HG03280 (cell line): ENCODE results near the gene MAP3K3.

ENCODE experiments used
- ATAC-seq: cut with Tn5 transposase; IDR thresholded peaks from one replicate; pipeline ENCODE4 v1.9.1; 2021; ENCODE audit warnings: mild to moderate bottlenecking, moderate library complexity; ENCODE audit not compliant: unreplicated experiment

Gene MAP3K3

DNA sequence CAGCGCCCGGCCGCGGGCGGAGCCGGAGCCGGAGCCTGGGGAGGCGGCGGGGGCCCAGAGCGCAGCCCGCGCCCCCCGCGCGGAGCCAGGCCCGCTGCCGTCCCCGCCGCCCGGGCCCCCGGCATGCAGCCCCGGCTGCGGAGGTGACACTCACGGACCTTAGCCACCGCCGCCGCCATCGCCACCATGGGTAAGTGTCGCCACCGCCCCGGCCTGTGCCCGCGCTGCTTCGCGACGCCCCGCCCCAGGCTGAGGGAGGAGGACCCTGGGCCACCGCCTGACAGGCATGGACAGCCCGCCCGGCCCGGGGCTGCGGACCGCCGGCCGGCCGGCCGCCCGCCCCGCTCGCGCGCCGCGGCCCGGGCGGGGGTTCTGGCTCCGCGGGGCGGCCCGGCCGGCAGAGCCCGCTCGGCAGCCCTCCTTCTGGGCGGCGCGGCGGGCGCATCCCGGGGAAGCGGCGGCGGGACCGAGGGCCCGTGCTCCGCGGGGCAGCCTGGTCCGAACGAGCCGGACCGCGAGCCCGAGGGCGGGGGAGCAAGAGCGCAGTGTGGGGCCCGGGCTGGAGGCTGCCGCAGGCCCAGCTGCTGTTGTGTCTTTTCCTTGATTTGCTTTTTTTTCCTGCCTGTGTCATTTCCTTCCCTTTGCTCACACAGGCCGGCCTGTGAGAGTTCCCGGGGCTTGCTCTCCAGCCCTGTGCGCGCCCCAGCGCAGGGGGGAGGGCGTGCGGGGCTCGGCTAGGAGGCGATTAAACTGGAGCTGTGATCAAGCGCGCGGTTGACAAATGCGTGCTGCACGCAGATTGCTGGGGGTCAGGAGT, 565 bp downstream of the MAP3K3 start:
- peak; percentile 25 for ATAC-seq

DNA sequence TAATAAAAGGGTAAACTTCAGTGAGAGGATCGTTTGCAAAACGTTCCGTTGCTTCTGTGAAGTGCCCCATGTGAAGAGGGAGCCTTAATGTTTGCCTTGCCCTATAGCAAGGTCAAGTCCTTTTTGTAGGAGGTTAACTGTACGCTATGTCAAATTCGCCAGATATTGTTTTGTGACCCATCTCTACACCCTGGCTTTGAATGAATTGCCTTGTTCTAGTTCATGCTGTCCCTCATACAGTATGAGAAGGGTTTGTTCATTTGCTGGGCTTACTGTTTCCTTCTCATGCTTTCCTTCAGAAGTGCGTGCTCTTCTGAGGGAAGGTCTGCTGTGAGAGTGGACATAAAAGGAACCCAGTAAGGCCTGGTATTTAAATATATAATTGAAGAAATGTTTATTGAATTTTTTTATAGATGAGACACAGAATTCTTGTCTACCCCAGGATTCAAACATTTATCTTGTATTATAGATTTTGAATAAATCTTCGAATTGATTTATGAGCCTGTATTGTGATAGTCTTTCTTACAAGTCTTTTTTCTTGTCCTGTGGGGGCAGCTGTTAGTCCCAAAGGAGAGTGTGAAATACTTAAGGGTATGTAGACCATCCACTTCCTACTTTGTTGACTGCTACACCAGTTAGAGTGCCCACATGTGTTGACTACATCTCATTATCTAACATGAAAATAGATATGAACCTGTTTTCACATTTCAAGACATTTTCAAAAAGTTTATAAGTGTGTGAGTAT, 1.7 kb downstream of the MAP3K3 start:
- ATAC-seq = no peak

DNA sequence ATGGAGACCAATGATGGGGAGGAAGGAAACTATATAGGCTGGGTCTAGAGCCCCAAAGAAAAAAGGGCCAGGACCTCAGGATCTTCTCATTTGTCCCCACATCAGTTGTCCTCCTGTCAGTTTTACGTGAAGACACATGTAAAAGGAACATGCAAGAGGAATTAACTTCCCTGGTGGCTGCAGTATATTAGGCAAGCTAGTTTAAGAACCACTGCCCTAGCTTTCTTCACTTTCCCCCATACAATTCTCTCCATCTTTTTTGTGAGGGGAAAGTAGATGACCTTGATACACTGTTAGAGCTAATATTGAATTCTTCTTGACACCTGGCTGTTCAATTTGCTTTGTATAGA, 2.3 kb downstream of the MAP3K3 start:
- no peak for ATAC-seq

DNA sequence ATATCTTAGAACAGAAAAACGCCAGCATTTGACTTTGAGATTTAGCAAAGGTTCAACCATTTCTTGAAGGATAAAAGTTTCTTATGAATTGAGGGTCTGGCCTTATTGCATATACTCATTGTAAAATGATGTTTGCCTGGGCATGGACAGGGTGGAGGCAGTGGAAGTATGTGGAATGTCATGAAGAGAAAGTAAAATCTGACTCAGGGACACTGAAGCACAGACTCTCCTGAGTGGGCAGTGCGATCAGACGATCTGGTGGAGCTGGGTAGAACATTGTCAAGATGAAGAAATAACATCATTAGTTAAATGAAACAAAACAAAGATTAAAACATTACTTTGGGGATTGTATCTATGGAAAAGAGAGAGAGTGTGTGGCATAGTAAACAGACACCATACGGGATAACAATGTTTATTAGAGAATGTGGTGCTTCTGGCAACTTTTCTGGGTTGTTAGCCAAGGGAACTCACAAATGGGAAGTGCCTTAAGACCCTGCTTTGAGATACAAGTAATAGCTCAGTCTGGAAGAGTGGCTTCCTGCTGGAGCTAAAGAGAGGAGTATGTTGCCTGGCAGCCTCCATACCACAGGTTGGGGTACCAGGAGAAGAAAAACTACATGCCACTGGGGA, 4.4 kb downstream of the MAP3K3 start:
- no peak for ATAC-seq

DNA sequence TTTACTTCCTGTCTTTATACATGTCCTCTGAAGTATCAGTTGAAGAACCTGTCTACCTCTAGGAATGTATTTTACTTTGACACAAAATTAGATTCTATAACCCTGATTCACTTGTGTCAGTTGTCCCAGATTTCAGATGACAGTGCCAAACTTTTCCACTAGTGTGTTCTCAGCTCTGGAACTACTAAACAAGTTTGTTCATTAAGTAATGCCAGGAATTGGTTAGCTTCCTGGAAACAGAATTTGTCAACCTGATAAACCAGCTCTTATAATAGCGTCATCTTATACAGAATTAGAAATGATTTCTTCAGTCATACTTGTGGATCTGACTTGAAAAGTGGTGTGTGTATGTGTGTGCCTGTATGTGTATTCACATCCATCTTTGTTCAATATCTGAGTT, 7.4 kb downstream of the MAP3K3 start:
- ATAC-seq = no peak

DNA sequence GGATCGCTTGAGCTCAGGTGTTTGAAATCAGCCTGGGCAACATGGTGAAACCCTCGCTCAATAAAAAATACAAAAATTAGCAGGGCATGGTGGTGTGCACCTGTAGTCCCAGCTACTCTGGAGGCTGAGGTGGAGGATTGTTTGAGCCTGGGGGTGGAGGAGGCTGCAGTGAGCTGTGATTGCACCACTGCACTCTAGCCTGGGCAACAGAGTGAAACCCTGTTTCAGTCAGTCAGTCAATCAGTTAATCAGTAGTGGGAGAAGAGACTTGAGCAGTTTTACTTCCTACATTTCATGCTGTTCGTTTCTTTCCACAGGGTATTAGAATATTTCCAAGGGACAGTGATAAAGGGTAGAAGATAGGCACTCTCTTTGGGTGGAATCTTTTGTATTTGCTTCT, 8.8 kb downstream of the MAP3K3 start:
- no peak for ATAC-seq

DNA sequence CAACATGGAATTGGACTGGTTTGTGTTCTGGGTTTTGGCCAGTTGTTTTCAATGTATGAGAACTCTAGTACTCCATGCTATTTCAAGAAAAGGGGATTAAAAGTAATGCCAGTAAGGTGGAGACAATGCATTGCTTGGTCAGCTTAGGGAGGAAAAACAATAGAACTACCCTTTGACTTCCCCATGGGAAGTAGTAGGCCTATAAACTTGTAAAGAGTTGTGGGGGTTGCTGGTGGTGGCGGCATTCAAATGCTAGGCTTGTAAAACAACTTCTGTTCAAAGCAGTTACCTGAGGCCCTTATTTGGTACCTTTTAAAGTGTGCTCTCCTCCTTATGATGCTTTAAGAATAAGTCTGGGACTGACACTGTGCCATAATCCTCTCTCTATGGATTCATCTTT, 9.4 kb downstream of the MAP3K3 start:
- no peak for ATAC-seq

DNA sequence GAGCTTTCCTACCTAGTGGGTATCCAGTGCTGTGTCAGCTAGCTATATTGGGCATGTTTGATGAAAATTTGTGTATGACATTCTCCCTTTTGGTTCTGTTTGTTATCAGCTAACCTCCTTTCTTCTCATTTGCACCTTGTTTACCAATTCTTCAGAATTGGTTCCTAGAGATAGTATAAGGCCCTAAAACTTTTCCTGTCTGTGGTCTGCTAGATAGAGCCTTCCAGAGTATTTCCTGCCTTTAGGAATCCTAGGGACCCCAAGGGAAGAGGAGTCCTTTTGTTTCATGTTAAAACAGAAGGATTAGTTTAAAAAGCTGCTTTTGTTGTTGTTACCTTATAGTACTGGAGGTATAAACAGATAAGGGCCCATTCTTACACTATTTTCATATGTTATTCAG, 11.5 kb downstream of the MAP3K3 start:
- ATAC-seq = no peak

DNA sequence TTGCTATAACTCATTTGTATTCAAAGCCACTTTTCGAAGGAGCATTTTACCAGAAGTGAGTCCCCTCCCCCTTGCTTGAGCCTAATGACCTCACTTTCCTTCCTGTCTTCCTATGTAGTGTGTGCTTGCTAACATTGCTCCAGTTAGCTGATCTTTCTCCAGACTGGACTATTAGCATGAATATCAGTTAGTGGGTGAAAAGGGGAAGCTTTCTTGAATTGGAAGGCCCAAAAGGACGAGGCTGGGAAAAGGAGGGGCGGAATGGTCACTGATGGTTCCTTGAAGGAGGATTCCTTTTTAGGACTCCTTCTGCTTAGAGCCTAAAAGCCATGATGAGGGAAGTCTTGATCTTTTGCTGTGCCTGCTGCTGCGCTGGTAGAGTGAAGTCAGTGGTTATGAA, 11.9 kb downstream of the MAP3K3 start:
- ATAC-seq = no peak

DNA sequence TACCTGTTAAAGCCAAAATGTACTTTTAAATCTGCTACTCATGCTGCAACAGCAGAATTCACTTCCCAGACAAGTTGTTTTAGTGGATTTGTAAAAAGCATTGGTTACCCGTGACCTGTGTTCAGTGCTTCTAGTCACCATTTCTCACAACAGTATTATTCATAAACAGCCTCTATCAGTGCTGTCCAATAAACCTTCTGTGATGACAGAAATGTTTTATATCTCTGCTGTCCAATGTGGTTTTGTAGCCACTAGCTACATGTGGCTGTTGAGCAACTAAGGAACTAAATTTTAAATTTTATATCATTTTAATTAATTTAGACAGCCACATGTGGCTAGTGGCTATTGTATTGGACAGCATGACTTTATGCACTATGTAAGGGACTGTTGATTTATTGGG, 12.6 kb downstream of the MAP3K3 start:
- no peak for ATAC-seq

DNA sequence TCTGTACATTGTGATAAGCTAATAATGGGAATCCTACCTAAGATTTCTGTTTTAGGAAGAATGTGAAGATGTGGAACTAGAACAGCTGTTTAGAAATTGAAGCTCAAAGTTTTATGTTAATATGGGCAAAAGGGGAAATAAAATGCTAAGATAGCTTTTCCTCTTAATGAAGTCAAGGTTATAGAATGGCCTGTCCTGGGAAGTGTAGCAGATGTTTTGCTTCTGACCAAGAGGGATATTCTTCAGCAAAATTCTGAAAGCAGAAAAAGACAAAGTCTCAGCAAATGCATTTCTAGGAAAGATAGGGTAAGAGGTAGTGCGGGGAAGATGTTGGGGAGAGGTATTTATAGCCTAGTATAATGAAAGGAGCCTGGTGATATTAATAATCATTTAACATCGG, 13.1 kb downstream of the MAP3K3 start:
- ATAC-seq = no peak

DNA sequence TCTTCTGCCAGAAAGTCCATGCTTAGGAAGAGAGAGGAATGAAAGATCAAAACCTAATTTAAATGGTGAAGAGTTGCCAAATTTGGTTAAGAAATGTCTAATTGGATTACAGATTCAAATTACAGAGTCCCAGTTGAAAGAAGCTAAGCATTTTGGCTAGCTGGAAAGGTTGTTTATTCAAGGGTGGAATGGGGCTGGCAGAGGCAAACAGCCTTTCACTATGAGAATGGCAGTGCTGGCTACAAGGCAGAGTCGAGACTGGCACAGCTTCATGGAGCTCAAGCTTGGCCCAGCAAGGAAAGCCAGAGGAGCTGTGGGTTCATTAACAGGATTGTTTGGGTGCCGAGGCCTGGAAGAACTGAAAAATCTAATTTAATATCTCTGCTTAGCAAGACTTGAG, 13.6 kb downstream of the MAP3K3 start:
- ATAC-seq = no peak

DNA sequence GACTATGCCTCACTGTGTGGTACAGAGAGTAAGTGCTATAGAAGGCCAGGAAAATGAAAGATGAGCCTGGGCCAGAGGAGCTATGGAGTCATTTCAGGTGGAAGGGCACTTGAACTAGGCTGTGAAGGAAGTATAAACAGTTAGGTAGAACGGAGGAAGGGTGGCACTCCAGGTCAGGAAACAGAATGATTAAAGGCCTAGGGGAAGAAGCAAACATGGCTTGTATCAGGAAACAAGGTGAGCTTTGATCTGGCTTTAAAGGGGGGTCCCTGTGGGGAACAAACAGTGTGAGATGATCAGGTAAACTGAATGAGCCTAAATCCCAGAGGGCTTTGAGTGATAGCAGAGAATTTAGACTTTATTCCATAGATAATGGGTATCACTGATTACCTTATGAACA, 16.9 kb downstream of the MAP3K3 start:
- ATAC-seq = no peak

DNA sequence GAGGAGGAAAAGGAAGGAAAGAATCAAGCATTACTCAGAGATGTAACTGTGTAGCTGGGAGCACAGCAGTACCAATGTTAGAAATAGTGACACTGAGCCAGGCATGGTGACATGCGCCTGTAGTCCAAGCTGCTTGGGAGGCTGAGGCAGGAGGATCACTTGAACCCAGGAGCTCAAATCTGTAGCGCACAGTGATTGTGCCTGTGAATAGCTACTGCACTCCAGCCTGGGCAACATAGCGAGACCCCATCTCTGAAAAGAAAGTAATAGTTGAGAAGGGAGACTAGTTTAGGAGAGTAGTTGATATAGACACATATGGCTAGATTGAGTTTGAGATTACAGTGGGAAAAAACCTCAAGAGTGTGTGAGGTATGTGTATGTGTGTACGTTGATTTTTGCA, 17.8 kb downstream of the MAP3K3 start:
- no peak for ATAC-seq

DNA sequence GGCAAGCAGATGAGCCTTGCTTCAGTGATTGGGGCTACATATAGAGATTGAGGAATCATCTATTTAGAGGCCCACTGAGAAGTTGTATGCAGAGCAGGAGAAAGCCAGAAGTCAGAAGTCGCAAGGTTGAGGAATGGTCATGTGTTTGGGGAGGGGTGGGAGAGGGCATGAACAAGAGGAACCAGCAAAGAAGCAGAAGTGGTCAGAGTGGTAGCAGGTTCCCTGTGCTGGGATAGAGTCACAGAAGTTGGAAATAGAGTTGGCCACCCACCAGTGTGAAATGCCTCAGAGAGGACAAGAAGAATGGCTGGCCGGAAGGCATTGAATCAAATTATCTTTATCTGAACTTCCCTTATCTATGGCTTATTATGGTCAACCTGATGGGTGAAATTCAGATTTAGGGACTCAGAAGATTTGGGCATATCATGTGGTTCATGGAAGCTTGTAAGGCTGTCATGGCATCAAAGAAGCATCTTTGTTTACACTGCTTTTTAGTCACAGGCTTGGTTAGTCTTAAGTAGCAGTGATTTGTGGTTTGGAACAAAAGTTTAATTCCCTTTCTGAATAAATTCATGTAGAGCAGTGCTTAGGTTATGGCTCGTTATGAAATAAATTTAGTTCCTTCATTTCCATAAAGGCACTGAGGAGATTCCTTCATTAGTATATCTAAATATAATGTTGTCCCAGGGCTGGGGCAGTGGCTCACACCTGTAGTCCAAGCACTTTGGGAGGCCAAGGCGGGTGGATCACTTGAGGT, 19.7 kb downstream of the MAP3K3 start:
- no peak for ATAC-seq

DNA sequence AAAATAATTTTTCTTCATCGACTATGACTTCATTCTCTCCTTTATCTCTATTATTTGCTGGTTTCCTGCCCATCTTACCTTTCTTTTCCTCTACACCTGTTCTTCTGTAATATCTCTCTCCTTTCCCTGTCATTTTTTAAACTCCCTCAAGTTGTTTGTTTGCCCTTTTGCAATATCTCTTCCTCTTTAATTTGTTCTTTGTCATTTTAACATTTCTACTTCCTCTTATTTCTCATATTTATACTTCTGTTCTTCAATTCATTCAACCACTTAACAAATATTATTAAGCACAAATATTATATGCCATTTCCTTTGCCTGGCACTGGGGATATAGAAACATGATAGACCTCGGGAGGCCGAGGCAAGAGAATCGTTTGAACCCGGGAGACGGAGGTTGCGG, 22.6 kb downstream of the MAP3K3 start:
- no peak for ATAC-seq

DNA sequence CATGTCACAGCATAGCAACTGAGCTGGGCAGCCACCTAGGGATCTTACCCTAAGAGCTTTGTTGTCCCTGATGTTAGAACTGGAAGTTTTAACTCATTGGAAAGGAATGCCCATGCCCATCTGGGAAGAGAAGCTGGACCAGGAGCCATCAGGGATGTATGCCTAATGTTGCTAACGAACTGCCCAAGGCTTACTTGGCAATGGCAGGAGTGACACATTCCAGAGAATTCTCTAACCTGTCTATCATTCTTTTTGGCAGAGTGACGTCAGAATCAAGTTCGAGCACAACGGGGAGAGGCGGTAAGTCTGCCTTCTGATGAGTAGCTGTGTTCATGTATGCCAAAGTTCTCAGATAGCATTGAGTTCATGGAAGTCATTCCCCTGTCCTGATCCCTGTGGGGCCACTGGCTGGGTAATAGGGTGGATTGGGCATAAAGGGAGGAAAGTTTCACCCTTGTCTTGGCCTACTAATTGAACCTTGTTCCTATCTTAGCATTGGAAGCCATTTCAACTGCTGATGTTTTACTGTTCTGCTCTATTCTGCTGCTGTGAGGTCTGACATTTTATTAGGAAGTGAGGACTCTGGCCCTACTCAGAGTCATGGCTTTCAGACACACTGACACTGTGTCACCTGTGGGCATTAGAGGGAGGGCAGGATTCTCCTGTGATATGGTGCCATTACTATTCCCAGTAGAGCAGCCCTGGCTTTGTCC, 23.7 kb downstream of the MAP3K3 start:
- ATAC-seq = peak; percentile 46

DNA sequence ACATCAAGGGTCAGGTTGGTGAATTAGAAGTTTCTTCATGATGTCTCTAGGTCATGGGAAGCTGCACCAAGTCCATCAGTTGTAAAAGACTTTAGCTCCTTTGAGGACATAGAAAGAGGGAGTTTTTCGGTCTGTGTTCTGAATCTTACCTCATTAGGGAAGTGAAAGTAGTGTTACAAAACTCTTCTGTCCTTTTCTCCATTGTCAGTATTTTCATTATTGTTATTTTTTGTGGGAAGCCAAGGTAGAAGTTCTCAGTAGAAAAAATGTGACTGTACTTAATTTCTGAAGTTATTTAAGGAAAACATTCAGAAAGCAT, 24.2 kb downstream of the MAP3K3 start:
- peak; percentile 81 for ATAC-seq

DNA sequence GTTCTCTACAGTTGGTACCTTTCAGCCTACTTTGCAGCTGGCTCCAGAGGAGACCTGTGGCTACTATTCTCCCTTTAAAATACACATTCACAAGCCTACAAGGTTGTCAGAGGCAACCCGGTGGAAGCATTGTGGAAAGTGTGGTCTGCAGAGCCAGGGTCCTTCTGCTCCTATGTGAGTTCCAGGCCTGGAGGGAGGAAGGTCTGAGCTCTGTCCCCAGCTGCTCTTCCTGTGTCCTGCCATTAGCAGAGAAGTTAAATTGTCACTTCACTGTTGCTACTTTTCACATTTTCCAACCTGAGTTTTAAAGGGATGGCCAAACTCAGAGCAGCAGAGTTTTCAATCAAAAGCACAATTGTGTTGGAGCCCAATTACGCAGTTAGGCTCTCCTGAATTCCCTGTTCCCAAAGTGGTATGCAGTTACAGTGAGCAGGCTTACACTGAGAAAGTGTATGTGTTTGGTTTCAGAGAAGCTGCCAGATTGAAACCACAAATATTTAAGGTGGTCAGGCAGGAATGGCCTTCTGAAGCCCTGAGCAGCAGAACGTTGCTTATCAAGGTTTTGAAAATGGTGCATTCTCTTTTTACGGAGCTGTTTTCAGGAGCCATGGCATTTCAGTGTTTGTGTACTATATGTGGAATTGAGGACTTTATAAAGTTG, 25.0 kb downstream of the MAP3K3 start:
- no peak for ATAC-seq

DNA sequence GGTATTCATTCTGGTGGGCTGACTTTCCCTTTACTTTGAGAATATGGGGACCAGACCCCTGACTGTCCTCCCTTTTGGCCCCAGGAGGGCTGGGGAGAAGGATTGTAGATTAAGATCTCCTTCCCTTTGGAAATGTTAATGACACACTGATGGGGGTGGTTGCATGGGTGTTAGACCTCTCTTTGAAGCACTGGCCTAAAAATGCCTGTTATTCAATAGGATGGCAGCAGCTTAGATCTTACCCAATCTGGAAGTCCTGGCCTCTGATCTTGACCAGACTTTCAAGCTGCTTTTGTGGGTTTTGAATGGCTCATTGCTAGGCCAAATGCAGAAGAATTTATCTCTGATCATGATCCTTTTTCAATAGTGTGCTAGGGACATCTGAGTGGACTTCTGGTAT, 25.7 kb downstream of the MAP3K3 start:
- ATAC-seq = no peak
